Stimulated activated CD8-positive, alpha-beta memory T cell treated with anti-CD3 and anti-CD28 coated beads, Interleukin-15, amount 100 ng/mL, for 4 hours (primary cell): Measurements from ENCODE around the gene KRTAP5-2.

Source experiments
- DNase-seq, 2 donors: peaks; one replicate each; pipeline ENCODE4 v3.0.0-alpha.2; 2020; ENCODE audit warnings: low read depth in 2 of 2

Gene KRTAP5-2

GRCh38 chr11:1556278-1556902 is 41.7 kb downstream of the KRTAP5-2 start:
- DNase-seq: no peak

DNA sequence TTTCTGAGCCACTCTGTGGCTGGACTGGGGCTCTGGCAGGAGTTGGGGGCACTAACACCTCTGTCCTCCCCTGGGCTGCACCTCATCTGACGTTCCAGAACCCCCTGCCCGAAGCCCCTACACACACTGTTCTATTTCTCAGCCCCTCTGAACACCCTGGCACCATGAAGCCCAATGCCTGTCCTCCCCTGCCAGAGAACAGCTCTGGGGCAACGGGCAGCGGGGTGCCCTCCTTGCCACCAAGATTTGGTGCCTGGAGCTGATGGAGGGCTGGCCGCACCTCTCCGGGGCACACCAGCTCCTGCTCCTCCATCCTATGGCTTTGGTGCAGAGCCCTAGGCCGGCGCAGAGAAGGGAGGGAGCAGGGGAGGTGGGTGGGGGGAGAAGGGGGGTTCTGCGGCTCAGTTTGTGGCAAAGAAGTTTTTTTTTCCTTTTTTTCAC is 42.4 kb downstream of the KRTAP5-2 start:
- DNase-seq: no peak

GRCh38 chr11:1554981-1555712 is 42.9 kb downstream of the KRTAP5-2 start:
- no peak for DNase-seq

GRCh38 chr11:1553808-1554594 is 44.1 kb downstream of the KRTAP5-2 start:
- no peak for DNase-seq

- no peak for DNase-seq
Observed at GRCh38 chr11:1549338-1550330, 48.5 kb downstream of the KRTAP5-2 start.

GRCh38 chr11:1548221-1549070 is 49.6 kb downstream of the KRTAP5-2 start:
- no peak for DNase-seq

GRCh38 chr11:1547467-1548098 is 50.5 kb downstream of the KRTAP5-2 start:
- no peak for DNase-seq
